HFFc6 (cell line): ENCODE measurements around the gene CHMP6. TPM values are rescaled to one million over a fixed set of nuclear protein-coding genes. Genes with fewer than 3 reads are reported as not detected.

ENCODE experiments used
- DNase-seq: peaks from one replicate; pipeline ENCODE4 v3.0.0-alpha.2; 2018
- H3K27ac Mint-ChIP-seq: 2 replicates; pipeline ENCODE4 v1.8.0; 2020; ENCODE audit warnings: mild to moderate bottlenecking, mixed read lengths
- H3K27me3 Mint-ChIP-seq: 2 replicates; pipeline ENCODE4 v1.8.0; 2021; ENCODE audit warnings: mild to moderate bottlenecking, moderate library complexity, mixed read lengths; ENCODE audit not compliant: insufficient read depth
- H3K36me3 Mint-ChIP-seq: 2 replicates; pipeline ENCODE4 v1.8.0; 2021; ENCODE audit warnings: low read depth, mixed read lengths
- H3K4me1 Mint-ChIP-seq: 2 replicates; pipeline ENCODE4 v1.8.0; 2020; ENCODE audit warnings: low read depth, mixed read lengths
- H3K4me3 Mint-ChIP-seq: 2 replicates; pipeline ENCODE4 v1.8.0; 2020; ENCODE audit warnings: mild to moderate bottlenecking, moderate library complexity, mixed read lengths
- H3K9me3 Mint-ChIP-seq: 2 replicates; pipeline ENCODE4 v1.8.0; 2020; ENCODE audit warnings: mild to moderate bottlenecking, mixed read lengths
- CTCF ChIP-seq: fragments of 200-600 bp; sonication (generic); IDR thresholded peaks from 2 replicates; pipeline ENCODE4 v1.5.0; 2021; ENCODE audit warnings: antibody characterized with exemption, mild to moderate bottlenecking
- total RNA-seq, 6 experiments: library from RNA; stranded (reverse); fragmentation: NEBNext Ultra II Directional; extraction: Animal tissue kit (Norgen Biotek cat#: 25700); gene quantifications; 2 replicates in 1 of 6; 3 replicates in 5 of 6; pipeline ENCODE4 v1.2.3, GENCODE V29; 2021

The CHMP6 gene
- total RNA-seq, 6 experiments from 2014 or later: 27.6 to 38.5 (median 31.5) TPM

- H3K36me3 Mint-ChIP-seq: no peaks in the 10 kb centered on the region
- DNase-seq: peak; percentile 89
- peak; percentile 56 for TF ChIP-seq CTCF
- H3K9me3 Mint-ChIP-seq: no peaks in the 10 kb centered on the region
- peaks cover 45% of the 10 kb centered on the region for H3K4me1 Mint-ChIP-seq
- H3K27ac Mint-ChIP-seq: peak overlapping the region; percentile 85
- peaks cover 16% of the 10 kb centered on the region for H3K27me3 Mint-ChIP-seq
- no peak overlapping the region for H3K4me3 Mint-ChIP-seq
Measured at GRCh38 chr17:80984749-80985148, 6.9 kb upstream of the CHMP6 start.

DNA sequence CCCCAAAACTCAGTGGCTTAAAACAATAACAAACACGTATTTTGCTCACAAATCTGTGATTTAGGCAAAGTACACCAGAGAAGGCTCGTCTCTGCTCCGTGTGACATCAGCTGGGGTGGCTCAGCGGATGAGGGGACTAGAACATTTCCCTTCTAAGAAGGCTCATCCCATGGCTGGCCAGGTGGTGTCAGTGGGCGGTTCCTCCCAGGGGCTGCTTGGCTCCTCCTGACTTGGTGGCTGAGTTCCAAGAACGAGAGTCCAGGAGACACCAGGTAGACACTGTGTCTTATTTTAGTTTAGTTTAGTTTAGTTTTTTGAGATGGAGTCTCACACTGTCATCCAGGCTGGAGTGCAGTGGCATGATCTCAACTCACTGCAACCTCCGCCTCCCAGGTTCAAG, 5.6 kb upstream of the CHMP6 start:
- H3K27me3 Mint-ChIP-seq: peaks cover 12% of the 10 kb centered on the region

GRCh38 chr17:80986816-80987475, 4.7 kb upstream of the CHMP6 start:
- no peak overlapping the region for H3K4me3 Mint-ChIP-seq
- no peaks in the 10 kb centered on the region for H3K9me3 Mint-ChIP-seq
- no peak for DNase-seq
- no peak for TF ChIP-seq CTCF
- H3K27me3 Mint-ChIP-seq: peaks cover 12% of the 10 kb centered on the region
- peaks cover 34% of the 10 kb centered on the region for H3K4me1 Mint-ChIP-seq
- H3K27ac Mint-ChIP-seq: no peak overlapping the region
- no peaks in the 10 kb centered on the region for H3K36me3 Mint-ChIP-seq

More for the DNA sequence above, 5.6 kb upstream of the CHMP6 start:
- TF ChIP-seq CTCF: no peak
- Mint-ChIP-seq H3K9me3 (no peaks in the 10 kb centered on the region), H3K27ac (no peak overlapping the region), H3K36me3 (no peaks in the 10 kb centered on the region), H3K4me1 (peaks cover 35% of the 10 kb centered on the region), H3K4me3 (no peak overlapping the region)
- DNase-seq: no peak

- Mint-ChIP-seq H3K27ac (no peak overlapping the region), H3K36me3 (no peaks in the 10 kb centered on the region), H3K4me3 (no peak overlapping the region), H3K27me3 (peaks cover 7% of the 10 kb centered on the region), H3K4me1 (peaks cover 38% of the 10 kb centered on the region), H3K9me3 (no peaks in the 10 kb centered on the region)
- DNase-seq: no peak
- TF ChIP-seq CTCF: no peak
Measured at GRCh38 chr17:80987941-80988461, 3.6 kb upstream of the CHMP6 start.

- no peak for DNase-seq
- no peaks in the 10 kb centered on the region for H3K9me3 Mint-ChIP-seq
- H3K4me3 Mint-ChIP-seq: no peak overlapping the region
- H3K27me3 Mint-ChIP-seq: peaks cover 2% of the 10 kb centered on the region
- no peaks in the 10 kb centered on the region for H3K36me3 Mint-ChIP-seq
- peaks cover 29% of the 10 kb centered on the region for H3K4me1 Mint-ChIP-seq
- no peak for TF ChIP-seq CTCF
- H3K27ac Mint-ChIP-seq: no peak overlapping the region
Measured at GRCh38 chr17:80989586-80989913, 2.1 kb upstream of the CHMP6 start.
